K562 (cell line): ENCODE data around the gene AGPAT3. TPM values are rescaled to one million over a fixed set of nuclear protein-coding genes. Genes with fewer than 3 reads are reported as not detected.
A peak's percentile ranks its signal among the peaks of the same experiment; 100 is the strongest.

Source experiments
- ATAC-seq: fragments of 200-7000 bp; cut with Tn5 transposase; 3 replicates; pipeline ENCODE4 v1.9.1; 2020; ENCODE audit warnings: moderate library complexity
- BruUV-seq: library from RNA; stranded (reverse); fragments of 400-500 nt; replicated peaks from 2 replicates; lab custom pipeline; 2021; lab: Mats Ljungman, UMichigan
- CTCF ChIA-PET: fragments of 300-600 bp; formaldehyde crosslinking; extraction: SDS; loops from one replicate; lab custom pipeline; 2021; ENCODE audit warnings: low intra/inter-chr PET ratio; lab: Yijun Ruan, JAX
- POLR2A ChIA-PET: fragments of 300-600, 350-650 bp; sonication (Branson Sonifier 250); formaldehyde crosslinking; extraction: SDS; loops from one replicate; lab custom pipeline; 2021; ENCODE audit warnings: antibody characterized with exemption, inconsistent platforms; lab: Yijun Ruan, JAX
- DNase-seq, 4 experiments: peaks; one replicate each; pipeline versions ENCODE4 v3.0.0 to v3.0.0-alpha.2; 2011 to 2018; ENCODE audit warnings: low spot score in 3 of 4, mixed read lengths in 3 of 4; ENCODE audit errors: extremely low read depth in 1 of 4
- FAIRE-seq: peaks from 2 replicates; lab custom pipeline; 2011; peaks lifted over from hg19 to GRCh38; lab: Jason Lieb, UNC
- H2AFZ ChIP-seq: 2 replicates; pipeline ENCODE4 v1.6.0; 2011; ENCODE audit warnings: low read depth, low read length, control low read depth, inconsistent platforms
- H3K27ac ChIP-seq: fragments of 200-600 bp; 3 replicates; pipeline ENCODE4 v1.8.0; 2011; ENCODE audit warnings: low read depth, mild to moderate bottlenecking, control low read depth, inconsistent platforms, low read length, moderate library complexity, mixed read lengths; ENCODE audit errors: extremely low read depth
- H3K27me3 ChIP-seq, 2 experiments: fragments of 300-600 bp in 1 of 2; 2 replicates in 1 of 2; 3 replicates in 1 of 2; pipeline versions ENCODE4 v1.6.0 to v1.8.0; 2011; ENCODE audit warnings: inconsistent platforms in 2 of 2, low read length in 2 of 2, mild to moderate bottlenecking in 1 of 2, mixed read lengths in 1 of 2, moderate library complexity in 1 of 2; ENCODE audit not compliant: control insufficient read depth in 2 of 2, insufficient read depth in 2 of 2
- H3K36me3 ChIP-seq: fragments of 300-600 bp; 3 replicates; pipeline ENCODE4 v1.8.0; 2011; ENCODE audit warnings: mild to moderate bottlenecking, low read length, inconsistent platforms; ENCODE audit not compliant: control insufficient read depth, insufficient read depth
- H3K4me1 ChIP-seq, 2 experiments: fragments of 200-600 bp in 1 of 2; replicated peaks in 1 of 2; 2 replicates in 1 of 2; 3 replicates in 1 of 2; pipeline versions ENCODE4 v1.5.1 to v1.8.0; 2011; ENCODE audit warnings: inconsistent platforms in 2 of 2, low read length in 2 of 2, mild to moderate bottlenecking in 1 of 2, mixed read lengths in 1 of 2, moderate library complexity in 1 of 2; ENCODE audit not compliant: control insufficient read depth in 2 of 2, insufficient read depth in 2 of 2
- H3K4me2 ChIP-seq: 2 replicates; pipeline ENCODE4 v1.6.1; 2011; ENCODE audit warnings: low read length, control low read depth, inconsistent platforms, mixed read lengths; ENCODE audit not compliant: insufficient read depth
- H3K4me3 ChIP-seq: fragments of 200-600 bp; sonication (generic), shearing (Covaris generic); 2 replicates; pipeline ENCODE4 v1.5.1; 2016; ENCODE audit warnings: control low read depth, inconsistent platforms
- H3K79me2 ChIP-seq: fragments of 200-600 bp; 3 replicates; pipeline ENCODE4 v1.8.0; 2011; ENCODE audit warnings: low read length, inconsistent platforms; ENCODE audit not compliant: control insufficient read depth, insufficient read depth
- H3K9ac ChIP-seq, 2 experiments: 2 replicates each; pipeline versions ENCODE4 v1.6.0 to v1.6.1; 2011; ENCODE audit warnings: low read depth in 2 of 2, low read length in 2 of 2, control low read depth in 1 of 2, inconsistent platforms in 1 of 2, mild to moderate bottlenecking in 1 of 2, mixed read lengths in 1 of 2; ENCODE audit not compliant: insufficient read depth in 1 of 2
- H3K9me1 ChIP-seq: one replicate; pipeline ENCODE4 v1.6.0; 2011; ENCODE audit warnings: inconsistent platforms, mild to moderate bottlenecking, low read length, moderate library complexity; ENCODE audit not compliant: control insufficient read depth, insufficient read depth
- H3K9me3 ChIP-seq: replicated peaks from 2 replicates; pipeline ENCODE4 v1.5.1; 2011; ENCODE audit warnings: low read depth, low read length, inconsistent platforms; ENCODE audit not compliant: control insufficient read depth, insufficient read depth
- H4K20me1 ChIP-seq: replicated peaks from 2 replicates; pipeline ENCODE4 v1.6.1; 2011; ENCODE audit warnings: low read length, inconsistent platforms, mixed read lengths; ENCODE audit not compliant: control insufficient read depth, insufficient read depth
- ARHGAP35 ChIP-seq: fragments of 450-650 bp; IDR thresholded peaks from 2 replicates; pipeline ENCODE4 v1.6.1; 2018; ENCODE audit not compliant: partially characterized antibody
- MTA2 ChIP-seq: fragments of 450-650 bp; IDR thresholded peaks from 2 replicates; pipeline ENCODE4 v1.6.1; 2016; ENCODE audit warnings: low read depth
- ZNF583 ChIP-seq: fragments of 250-450 bp; sonication (Bioruptor Pico); IDR thresholded peaks from 2 replicates; pipeline ENCODE4 v1.4.0; 2020
- ZNF77 ChIP-seq: fragments of 250-450 bp; sonication (Bioruptor Pico); IDR thresholded peaks from 2 replicates; pipeline ENCODE4 v1.5.0; 2020
- WGBS: fragments of 100-300 bp; shearing (Covaris generic); methylation state at CpG from one replicate; pipeline ENCODE4 v1.1.6; 2016; ENCODE audit warnings: low coverage, mixed read lengths; ENCODE audit not compliant: insufficient coverage; ENCODE audit errors: missing lambda C conversion rate; 5-methylcytosine and 5-hydroxymethylcytosine counted together
- in situ Hi-C: fragments of 300-500 bp; cut with MboI; formaldehyde crosslinking; loops from 4 replicates; pipeline ENCODE4 v1.15.0; 2018; ENCODE audit warnings: inconsistent platforms, mixed read lengths
- intact Hi-C: fragments of 100-400 bp; cut with micrococcal nuclease; formaldehyde crosslinking; loops from 2 replicates; pipeline ENCODE4 v1.14.2; 2022
- polyA plus RNA-seq, 8 experiments: library from polyadenylated mRNA; depleted of rRNA in 4 of 8; stranded (reverse) in 5 of 8; unstranded in 3 of 8; fragments of >200 nt; fragmentation: Nextera tagmentation in 2 of 8; fragmentation: Illumina TruSeq in 1 of 8; extraction: Ambion mirVana in 2 of 8; extraction: Trizol in 1 of 8; gene quantifications; 2 replicates each; pipeline versions ENCODE4 v1.2.1 to v1.2.3, GENCODE V29; 2011 to 2014; ENCODE audit warnings: inconsistent platforms in 1 of 8, missing spikeins in 1 of 8
- total RNA-seq, 7 experiments: library from RNA; depleted of rRNA in 6 of 7; stranded (reverse); fragments of >200 nt in 6 of 7; fragmentation: Illumina TruSeq in 2 of 7; extraction: Trizol in 2 of 7; gene quantifications; 2 replicates each; pipeline versions ENCODE4 v1.2.1 to v1.2.3, GENCODE V29; 2011 to 2021; ENCODE audit warnings: low replicate concordance in 1 of 7
- TF ChIP-seq, protein P1 (sequence below): fragments of 200-600 bp; sonication (generic); IDR thresholded peaks from one replicate; pipeline ENCODE4 v1.6.1; 2012; ENCODE audit warnings: mild to moderate bottlenecking, low read depth, low read length, inconsistent platforms
- TF ChIP-seq, protein P2 (sequence below), 3 experiments: fragments of 200-800 bp in 1 of 3; fragments of 250-450 bp in 1 of 3; fragments of 450-650 bp in 1 of 3; sonication (Bioruptor Pico) in 1 of 3; sonication (Bioruptor generic) in 1 of 3; formaldehyde crosslinking in 1 of 3; IDR thresholded peaks; 2 replicates each; pipeline versions ENCODE4 v1.6.1 to v1.8.0; 2016 to 2022; ENCODE audit warnings: mild to moderate bottlenecking in 2 of 3, missing genetic modification characterization in 2 of 3, missing compliant biosample characterization in 1 of 3, moderate library complexity in 1 of 3

AGPAT3 gene
- total and polyA plus RNA-seq, 9 of the 15 experiments (the other 6 are each of a cell fraction or from before 2014, with no cell fraction given): 1.5 to 88.4 (median 35.7) TPM

DNA sequence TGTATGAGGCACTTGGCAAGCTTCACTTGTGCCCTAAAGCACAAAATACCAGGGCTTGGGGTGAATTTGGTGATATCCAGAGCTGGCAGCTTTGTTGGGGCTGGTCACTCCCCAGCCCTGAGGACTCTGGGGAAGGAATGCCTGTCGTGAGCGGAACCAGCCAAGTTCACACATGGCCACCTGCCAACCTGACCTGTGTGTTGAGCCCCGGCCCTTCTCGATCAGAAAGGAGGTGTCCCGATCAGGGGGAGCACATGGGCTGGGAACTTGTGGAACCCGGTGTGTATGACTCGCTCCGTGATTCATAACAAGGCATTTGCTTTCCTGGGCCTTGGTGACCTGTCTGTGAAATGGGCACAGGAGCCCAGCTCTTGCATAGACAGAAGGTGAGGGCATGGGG lies 43.1 kb downstream of the AGPAT3 start:
- Histone ChIP-seq H3K4me3 (no peak overlapping the region), H3K27ac (no peak overlapping the region), H3K79me2 (peaks cover 50% of the 10 kb centered on the region), H2AFZ (no peak overlapping the region), H3K36me3 (peaks cover 41% of the 10 kb centered on the region; the same call in 2 of the 3 replicates), H3K9ac (0 out of 4 replicates have a peak overlapping the region, but pooled peaks of 1 of the 2 experiments have one; percentile 1), H4K20me1 (peaks cover 4% of the 10 kb centered on the region; the same call in 1 of the 2 replicates), H3K4me1 (peaks cover 8 to 56% of the 10 kb centered on the region in 2 experiments; a peak in 4 of 5 replicates), H3K9me1 (no peaks in the 10 kb centered on the region), H3K4me2 (no peak overlapping the region), H3K27me3 (no peaks in the 10 kb centered on the region), H3K9me3 (peaks cover 7% of the 10 kb centered on the region)
- CTCF ChIA-PET: no interaction called here
- ATAC-seq (no peak), DNase-seq (no peak), FAIRE-seq (no peak)
- POLR2A ChIA-PET: interaction anchor here (0.7 to 2.1 kb wide), 2 partner anchors 13 to 14 kb away, joined by 3 to 7 read pairs; no protein-coding TSS in a partner anchor
- intact Hi-C loops (no loop called here), in situ Hi-C loops (no loop called here)
- WGBS: 85% methylated on average over 8 of the region's 8 CpGs
- no TSS peak for BruUV-seq
- TF ChIP-seq ZNF77 (CRISPR knock-in tag) (no peak), MTA2 (no peak), ZNF583 (CRISPR knock-in tag) (no peak), ARHGAP35 (no peak)
- TF ChIP-seq, protein P1, sequence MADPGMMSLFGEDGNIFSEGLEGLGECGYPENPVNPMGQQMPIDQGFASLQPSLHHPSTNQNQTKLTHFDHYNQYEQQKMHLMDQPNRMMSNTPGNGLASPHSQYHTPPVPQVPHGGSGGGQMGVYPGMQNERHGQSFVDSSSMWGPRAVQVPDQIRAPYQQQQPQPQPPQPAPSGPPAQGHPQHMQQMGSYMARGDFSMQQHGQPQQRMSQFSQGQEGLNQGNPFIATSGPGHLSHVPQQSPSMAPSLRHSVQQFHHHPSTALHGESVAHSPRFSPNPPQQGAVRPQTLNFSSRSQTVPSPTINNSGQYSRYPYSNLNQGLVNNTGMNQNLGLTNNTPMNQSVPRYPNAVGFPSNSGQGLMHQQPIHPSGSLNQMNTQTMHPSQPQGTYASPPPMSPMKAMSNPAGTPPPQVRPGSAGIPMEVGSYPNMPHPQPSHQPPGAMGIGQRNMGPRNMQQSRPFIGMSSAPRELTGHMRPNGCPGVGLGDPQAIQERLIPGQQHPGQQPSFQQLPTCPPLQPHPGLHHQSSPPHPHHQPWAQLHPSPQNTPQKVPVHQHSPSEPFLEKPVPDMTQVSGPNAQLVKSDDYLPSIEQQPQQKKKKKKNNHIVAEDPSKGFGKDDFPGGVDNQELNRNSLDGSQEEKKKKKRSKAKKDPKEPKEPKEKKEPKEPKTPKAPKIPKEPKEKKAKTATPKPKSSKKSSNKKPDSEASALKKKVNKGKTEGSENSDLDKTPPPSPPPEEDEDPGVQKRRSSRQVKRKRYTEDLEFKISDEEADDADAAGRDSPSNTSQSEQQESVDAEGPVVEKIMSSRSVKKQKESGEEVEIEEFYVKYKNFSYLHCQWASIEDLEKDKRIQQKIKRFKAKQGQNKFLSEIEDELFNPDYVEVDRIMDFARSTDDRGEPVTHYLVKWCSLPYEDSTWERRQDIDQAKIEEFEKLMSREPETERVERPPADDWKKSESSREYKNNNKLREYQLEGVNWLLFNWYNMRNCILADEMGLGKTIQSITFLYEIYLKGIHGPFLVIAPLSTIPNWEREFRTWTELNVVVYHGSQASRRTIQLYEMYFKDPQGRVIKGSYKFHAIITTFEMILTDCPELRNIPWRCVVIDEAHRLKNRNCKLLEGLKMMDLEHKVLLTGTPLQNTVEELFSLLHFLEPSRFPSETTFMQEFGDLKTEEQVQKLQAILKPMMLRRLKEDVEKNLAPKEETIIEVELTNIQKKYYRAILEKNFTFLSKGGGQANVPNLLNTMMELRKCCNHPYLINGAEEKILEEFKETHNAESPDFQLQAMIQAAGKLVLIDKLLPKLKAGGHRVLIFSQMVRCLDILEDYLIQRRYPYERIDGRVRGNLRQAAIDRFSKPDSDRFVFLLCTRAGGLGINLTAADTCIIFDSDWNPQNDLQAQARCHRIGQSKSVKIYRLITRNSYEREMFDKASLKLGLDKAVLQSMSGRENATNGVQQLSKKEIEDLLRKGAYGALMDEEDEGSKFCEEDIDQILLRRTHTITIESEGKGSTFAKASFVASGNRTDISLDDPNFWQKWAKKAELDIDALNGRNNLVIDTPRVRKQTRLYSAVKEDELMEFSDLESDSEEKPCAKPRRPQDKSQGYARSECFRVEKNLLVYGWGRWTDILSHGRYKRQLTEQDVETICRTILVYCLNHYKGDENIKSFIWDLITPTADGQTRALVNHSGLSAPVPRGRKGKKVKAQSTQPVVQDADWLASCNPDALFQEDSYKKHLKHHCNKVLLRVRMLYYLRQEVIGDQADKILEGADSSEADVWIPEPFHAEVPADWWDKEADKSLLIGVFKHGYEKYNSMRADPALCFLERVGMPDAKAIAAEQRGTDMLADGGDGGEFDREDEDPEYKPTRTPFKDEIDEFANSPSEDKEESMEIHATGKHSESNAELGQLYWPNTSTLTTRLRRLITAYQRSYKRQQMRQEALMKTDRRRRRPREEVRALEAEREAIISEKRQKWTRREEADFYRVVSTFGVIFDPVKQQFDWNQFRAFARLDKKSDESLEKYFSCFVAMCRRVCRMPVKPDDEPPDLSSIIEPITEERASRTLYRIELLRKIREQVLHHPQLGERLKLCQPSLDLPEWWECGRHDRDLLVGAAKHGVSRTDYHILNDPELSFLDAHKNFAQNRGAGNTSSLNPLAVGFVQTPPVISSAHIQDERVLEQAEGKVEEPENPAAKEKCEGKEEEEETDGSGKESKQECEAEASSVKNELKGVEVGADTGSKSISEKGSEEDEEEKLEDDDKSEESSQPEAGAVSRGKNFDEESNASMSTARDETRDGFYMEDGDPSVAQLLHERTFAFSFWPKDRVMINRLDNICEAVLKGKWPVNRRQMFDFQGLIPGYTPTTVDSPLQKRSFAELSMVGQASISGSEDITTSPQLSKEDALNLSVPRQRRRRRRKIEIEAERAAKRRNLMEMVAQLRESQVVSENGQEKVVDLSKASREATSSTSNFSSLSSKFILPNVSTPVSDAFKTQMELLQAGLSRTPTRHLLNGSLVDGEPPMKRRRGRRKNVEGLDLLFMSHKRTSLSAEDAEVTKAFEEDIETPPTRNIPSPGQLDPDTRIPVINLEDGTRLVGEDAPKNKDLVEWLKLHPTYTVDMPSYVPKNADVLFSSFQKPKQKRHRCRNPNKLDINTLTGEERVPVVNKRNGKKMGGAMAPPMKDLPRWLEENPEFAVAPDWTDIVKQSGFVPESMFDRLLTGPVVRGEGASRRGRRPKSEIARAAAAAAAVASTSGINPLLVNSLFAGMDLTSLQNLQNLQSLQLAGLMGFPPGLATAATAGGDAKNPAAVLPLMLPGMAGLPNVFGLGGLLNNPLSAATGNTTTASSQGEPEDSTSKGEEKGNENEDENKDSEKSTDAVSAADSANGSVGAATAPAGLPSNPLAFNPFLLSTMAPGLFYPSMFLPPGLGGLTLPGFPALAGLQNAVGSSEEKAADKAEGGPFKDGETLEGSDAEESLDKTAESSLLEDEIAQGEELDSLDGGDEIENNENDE: no peak
- TF ChIP-seq, protein P2, sequence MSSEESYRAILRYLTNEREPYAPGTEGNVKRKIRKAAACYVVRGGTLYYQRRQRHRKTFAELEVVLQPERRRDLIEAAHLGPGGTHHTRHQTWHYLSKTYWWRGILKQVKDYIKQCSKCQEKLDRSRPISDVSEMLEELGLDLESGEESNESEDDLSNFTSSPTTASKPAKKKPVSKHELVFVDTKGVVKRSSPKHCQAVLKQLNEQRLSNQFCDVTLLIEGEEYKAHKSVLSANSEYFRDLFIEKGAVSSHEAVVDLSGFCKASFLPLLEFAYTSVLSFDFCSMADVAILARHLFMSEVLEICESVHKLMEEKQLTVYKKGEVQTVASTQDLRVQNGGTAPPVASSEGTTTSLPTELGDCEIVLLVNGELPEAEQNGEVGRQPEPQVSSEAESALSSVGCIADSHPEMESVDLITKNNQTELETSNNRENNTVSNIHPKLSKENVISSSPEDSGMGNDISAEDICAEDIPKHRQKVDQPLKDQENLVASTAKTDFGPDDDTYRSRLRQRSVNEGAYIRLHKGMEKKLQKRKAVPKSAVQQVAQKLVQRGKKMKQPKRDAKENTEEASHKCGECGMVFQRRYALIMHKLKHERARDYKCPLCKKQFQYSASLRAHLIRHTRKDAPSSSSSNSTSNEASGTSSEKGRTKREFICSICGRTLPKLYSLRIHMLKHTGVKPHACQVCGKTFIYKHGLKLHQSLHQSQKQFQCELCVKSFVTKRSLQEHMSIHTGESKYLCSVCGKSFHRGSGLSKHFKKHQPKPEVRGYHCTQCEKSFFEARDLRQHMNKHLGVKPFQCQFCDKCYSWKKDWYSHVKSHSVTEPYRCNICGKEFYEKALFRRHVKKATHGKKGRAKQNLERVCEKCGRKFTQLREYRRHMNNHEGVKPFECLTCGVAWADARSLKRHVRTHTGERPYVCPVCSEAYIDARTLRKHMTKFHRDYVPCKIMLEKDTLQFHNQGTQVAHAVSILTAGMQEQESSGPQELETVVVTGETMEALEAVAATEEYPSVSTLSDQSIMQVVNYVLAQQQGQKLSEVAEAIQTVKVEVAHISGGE (CRISPR knock-in tag; IDR thresholded peaks at IDR 0.05): no peak
